Esophagus muscularis mucosa (tissue), 4 donors: ENCODE data around the gene CFAP47. TPM values are rescaled to one million over a fixed set of nuclear protein-coding genes. Genes with fewer than 3 reads are reported as not detected.
A peak's percentile ranks its signal among the peaks of the same experiment; 100 is the strongest.
"Not testable (repeated sequence)": the region's sequence is repeated elsewhere in the genome, so short reads cannot be mapped to it uniquely, and the experiment has no call there.

ENCODE experiments used
- DNase-seq: peaks from one replicate; pipeline ENCODE4 v3.0.0-alpha.2; 2017; ENCODE audit errors: extremely low spot score
- H3K27ac ChIP-seq, 4 donors: fragments of 200-600 bp; sonication (generic); replicated peaks in 1 of 4; 1 replicate in 3 of 4; 2 replicates in 1 of 4; pipeline ENCODE4 v1.5.1; 2016 to 2019; ENCODE audit warnings: mild to moderate bottlenecking in 1 of 4
- H3K27me3 ChIP-seq, 4 donors: fragments of 200-600 bp; sonication (generic); one replicate each; pipeline versions ENCODE4 v1.5.1 to v1.6.0; 2016 to 2019
- H3K36me3 ChIP-seq, 4 donors: fragments of 200-600 bp; sonication (generic); one replicate each; pipeline ENCODE4 v1.5.1; 2016 to 2019
- H3K4me1 ChIP-seq, 4 donors: fragments of 200-600 bp; sonication (generic); one replicate each; pipeline ENCODE4 v1.5.1; 2016 to 2019
- H3K4me3 ChIP-seq, 4 donors: fragments of 200-600 bp; sonication (generic); 1 replicate in 2 of 4; 2 replicates in 2 of 4; pipeline ENCODE4 v1.5.1; 2016 to 2019; ENCODE audit warnings: mild to moderate bottlenecking in 4 of 4, moderate library complexity in 1 of 4
- H3K9me3 ChIP-seq, 4 donors: fragments of 200-600 bp; sonication (generic); 1 replicate in 3 of 4; 2 replicates in 1 of 4; pipeline ENCODE4 v1.5.1; 2016 to 2019
- CTCF ChIP-seq, 3 experiments: fragments of 200-600 bp in 2 of 3; fragments of 450-650 bp in 1 of 3; sonication (generic) in 2 of 3; IDR thresholded peaks; one replicate each; pipeline ENCODE4 v1.5.1; 2017 to 2019; ENCODE audit warnings: antibody characterized with exemption in 3 of 3, mild to moderate bottlenecking in 2 of 3, moderate library complexity in 1 of 3
- EP300 ChIP-seq: sonication (generic); formaldehyde crosslinking; IDR thresholded peaks from one replicate; pipeline ENCODE4 v1.6.1; 2017; ENCODE audit warnings: antibody characterized with exemption
- POLR2A ChIP-seq: fragments of 450-650 bp; IDR thresholded peaks from one replicate; pipeline ENCODE4 v1.6.1; 2017; ENCODE audit warnings: antibody characterized with exemption, moderate library complexity, mild to moderate bottlenecking, low read depth
- POLR2AphosphoS5 ChIP-seq, 2 donors: sonication (generic); formaldehyde crosslinking; IDR thresholded peaks; one replicate each; pipeline ENCODE4 v1.6.1; 2017; ENCODE audit warnings: antibody characterized with exemption in 2 of 2
- WGBS: methylation state at CpG from one replicate; pipeline ENCODE4 v1.1.5; 2018; 5-methylcytosine and 5-hydroxymethylcytosine counted together
- intact Hi-C: fragments of 100-400 bp; cut with DNase I; formaldehyde crosslinking; loops from one replicate; pipeline ENCODE4 v1.15.1; 2023
- total RNA-seq, 4 donors: library from RNA; depleted of rRNA; stranded (reverse); fragments of >200 nt; gene quantifications; one replicate each; pipeline versions ENCODE4 v1.1.0 to v1.2.1, GENCODE V29; 2016

The CFAP47 gene
- total RNA-seq, result under 1 TPM in 1 of 4 donors, not detected in 3; under 0.01 TPM

- no peak for DNase-seq
- no peaks in the 10 kb centered on the region for H3K27me3 ChIP-seq
- 27% methylated on average over 32 of the region's 38 CpGs for WGBS
- intact Hi-C loops, result no loop called here
- no peak within 1 kb of the TSS for H3K27ac ChIP-seq
- no peaks in the 10 kb centered on the region for H3K9me3 ChIP-seq
- no peak for TF ChIP-seq CTCF (IDR thresholded peaks at IDR 0.05)
- no peak for TF ChIP-seq POLR2A
- TF ChIP-seq POLR2AphosphoS5 (IDR thresholded peaks at IDR 0.05), result no peak
- no peak for TF ChIP-seq EP300
- H3K4me1 ChIP-seq, result peaks cover 0 to 8% (median 0%) of the 10 kb centered on the region in 4 donors
- no peaks in the 10 kb centered on the region for H3K36me3 ChIP-seq
- peak within 1 kb of the TSS; percentile 37 to 49 (median 38) for H3K4me3 ChIP-seq
Observed at GRCh38 chrX:35919536-35920309, at the start of gene CFAP47. Gene CFAP47 (plus strand): TSS chrX:35919734. CDS start chrX:35919800, 66 bp downstream.

GRCh38 chrX:35880601-35881000 is 38.9 kb upstream of the CFAP47 start:
- H3K27me3 ChIP-seq, result no peaks in the 10 kb centered on the region
- no peak overlapping the region for H3K4me3 ChIP-seq
- no peaks in the 10 kb centered on the region for H3K4me1 ChIP-seq
- TF ChIP-seq POLR2AphosphoS5 (IDR thresholded peaks at IDR 0.05), result no peak
- TF ChIP-seq EP300, result no peak
- TF ChIP-seq POLR2A, result no peak
- TF ChIP-seq CTCF (IDR thresholded peaks at IDR 0.05), result no peak
- no peak for DNase-seq
- intact Hi-C loops, result no loop called here
- no peak overlapping the region for H3K27ac ChIP-seq
- WGBS, result 43% methylated on average over 2 of the region's 2 CpGs
- no peaks in the 10 kb centered on the region for H3K9me3 ChIP-seq
- H3K36me3 ChIP-seq, result no peaks in the 10 kb centered on the region

GRCh38 chrX:35886135-35886534 is 33.4 kb upstream of the CFAP47 start:
- no peak for TF ChIP-seq POLR2A
- Histone ChIP-seq H3K27me3 (no peaks in the 10 kb centered on the region), H3K4me3 (no peak overlapping the region), H3K9me3 (no peaks in the 10 kb centered on the region), H3K36me3 (no peaks in the 10 kb centered on the region), H3K4me1 (no peaks in the 10 kb centered on the region), H3K27ac (no peak overlapping the region)
- DNase-seq, result no peak
- intact Hi-C loops, result no loop called here

GRCh38 chrX:35890699-35891098 is 28.8 kb upstream of the CFAP47 start:
- no peaks in the 10 kb centered on the region for H3K36me3 ChIP-seq
- no peaks in the 10 kb centered on the region for H3K4me1 ChIP-seq
- no peak overlapping the region for H3K27ac ChIP-seq
- WGBS, result 52% methylated on average over 8 of the region's 9 CpGs
- intact Hi-C loops, result no loop called here
- TF ChIP-seq POLR2AphosphoS5 (IDR thresholded peaks at IDR 0.05) (no peak), POLR2A (no peak), CTCF (IDR thresholded peaks at IDR 0.05) (peak; percentile 33 to 54 (median 34))
- H3K27me3 ChIP-seq, result no peaks in the 10 kb centered on the region
- no peak overlapping the region for H3K4me3 ChIP-seq
- DNase-seq, result no peak
- no peaks in the 10 kb centered on the region for H3K9me3 ChIP-seq

GRCh38 chrX:35986816-35987215 is 67.3 kb downstream of the CFAP47 start:
- intact Hi-C loops, result not testable (repeated sequence)

GRCh38 chrX:36007207-36007606 is 87.7 kb downstream of the CFAP47 start:
- no peak overlapping the region for H3K4me3 ChIP-seq
- no peak for DNase-seq
- no peak overlapping the region for H3K27ac ChIP-seq
- no peaks in the 10 kb centered on the region for H3K9me3 ChIP-seq
- intact Hi-C loops, result no loop called here
- WGBS, result 46% methylated on average over 5 of the region's 5 CpGs
- H3K36me3 ChIP-seq, result no peaks in the 10 kb centered on the region
- H3K27me3 ChIP-seq, result no peaks in the 10 kb centered on the region
- no peaks in the 10 kb centered on the region for H3K4me1 ChIP-seq
- TF ChIP-seq CTCF (IDR thresholded peaks at IDR 0.05), result no peak
- TF ChIP-seq POLR2A, result no peak
- TF ChIP-seq POLR2AphosphoS5 (IDR thresholded peaks at IDR 0.05), result no peak
- no peak for TF ChIP-seq EP300

More at GRCh38 chrX:35986816-35987215, 67.3 kb downstream of the CFAP47 start:
- H3K4me1 ChIP-seq, H3K4me3 ChIP-seq, H3K36me3 ChIP-seq, H3K27me3 ChIP-seq, H3K9me3 ChIP-seq, H3K27ac ChIP-seq, DNase-seq: not testable (repeated sequence)
- 78% methylated on average over 3 of the region's 6 CpGs for WGBS
